GM18951 (cell line): Measurements from ENCODE around the gene MAP3K13.

ENCODE experiments used
- POLR2A ChIP-seq: IDR thresholded peaks from 4 replicates; pipeline ENCODE4 v1.6.1; 2011; ENCODE audit warnings: mild to moderate bottlenecking; ENCODE audit not compliant: insufficient read length, insufficient read depth; ENCODE audit errors: extremely low read depth
- in situ Hi-C: fragments of 300-500 bp; cut with MboI; formaldehyde crosslinking; loops from one replicate; pipeline ENCODE4 v1.12.0; 2022; ENCODE audit warnings: low sequenced_read_pairs, mixed read lengths, inconsistent platforms; ENCODE audit not compliant: unreplicated experiment

Gene MAP3K13

GRCh38 chr3:185332026-185332735, 30.8 kb upstream of the MAP3K13 start:
- in situ Hi-C loops, result no loop called here
- no peak for TF ChIP-seq POLR2A

GRCh38 chr3:185335799-185336198, 27.1 kb upstream of the MAP3K13 start:
- in situ Hi-C loops, result no loop called here

GRCh38 chr3:185337231-185337816, 25.6 kb upstream of the MAP3K13 start:
- in situ Hi-C loops, result no loop called here
- TF ChIP-seq POLR2A, result no peak

More at GRCh38 chr3:185335799-185336198, 27.1 kb upstream of the MAP3K13 start:
- no peak for TF ChIP-seq POLR2A

GRCh38 chr3:185339945-185340344, 23.0 kb upstream of the MAP3K13 start:
- in situ Hi-C loops, result no loop called here
- no peak for TF ChIP-seq POLR2A

GRCh38 chr3:185340751-185341150, 22.2 kb upstream of the MAP3K13 start:
- TF ChIP-seq POLR2A, result no peak

DNA sequence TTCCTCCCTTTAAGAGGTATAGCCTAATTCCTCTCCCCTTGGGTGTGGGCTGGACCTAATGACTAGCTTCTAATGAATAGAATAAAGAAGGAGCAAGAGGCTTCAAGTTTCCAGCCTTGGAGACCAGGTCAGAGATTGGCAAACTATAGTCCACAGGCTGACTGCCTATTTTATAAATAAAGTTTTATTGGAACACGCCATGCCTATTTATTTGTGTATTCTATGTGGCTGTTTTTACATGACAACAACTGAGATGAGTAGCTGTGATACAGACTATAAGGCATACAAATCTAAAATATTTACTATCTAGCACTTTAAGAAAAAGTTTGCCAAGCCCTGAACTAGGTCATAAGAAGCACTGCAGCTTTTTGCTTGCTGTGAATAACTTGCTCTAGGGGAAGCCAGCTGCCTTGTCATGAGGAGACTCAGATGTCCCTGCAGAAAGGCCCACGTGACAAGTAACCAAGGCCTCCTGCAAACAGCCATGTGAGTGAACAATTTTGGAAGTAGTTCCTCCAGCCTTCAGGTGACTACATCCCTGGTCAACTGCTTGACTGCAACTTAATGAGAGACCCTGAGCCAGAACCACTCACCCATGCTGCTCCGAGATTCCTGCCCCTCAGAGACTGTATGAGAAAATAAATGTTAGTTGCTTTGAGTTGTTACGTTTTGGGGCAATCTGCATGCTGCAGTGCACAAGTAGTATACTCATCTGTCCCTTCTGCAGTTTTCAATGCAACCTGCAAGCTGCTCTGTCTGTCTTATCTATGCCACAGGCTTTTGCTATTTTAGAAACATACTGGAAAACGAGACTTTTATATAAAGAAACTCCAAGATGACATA, 21.1 kb upstream of the MAP3K13 start:
- in situ Hi-C loops, result no loop called here
- TF ChIP-seq POLR2A, result no peak

More at GRCh38 chr3:185340751-185341150, 22.2 kb upstream of the MAP3K13 start:
- in situ Hi-C loops, result no loop called here

DNA sequence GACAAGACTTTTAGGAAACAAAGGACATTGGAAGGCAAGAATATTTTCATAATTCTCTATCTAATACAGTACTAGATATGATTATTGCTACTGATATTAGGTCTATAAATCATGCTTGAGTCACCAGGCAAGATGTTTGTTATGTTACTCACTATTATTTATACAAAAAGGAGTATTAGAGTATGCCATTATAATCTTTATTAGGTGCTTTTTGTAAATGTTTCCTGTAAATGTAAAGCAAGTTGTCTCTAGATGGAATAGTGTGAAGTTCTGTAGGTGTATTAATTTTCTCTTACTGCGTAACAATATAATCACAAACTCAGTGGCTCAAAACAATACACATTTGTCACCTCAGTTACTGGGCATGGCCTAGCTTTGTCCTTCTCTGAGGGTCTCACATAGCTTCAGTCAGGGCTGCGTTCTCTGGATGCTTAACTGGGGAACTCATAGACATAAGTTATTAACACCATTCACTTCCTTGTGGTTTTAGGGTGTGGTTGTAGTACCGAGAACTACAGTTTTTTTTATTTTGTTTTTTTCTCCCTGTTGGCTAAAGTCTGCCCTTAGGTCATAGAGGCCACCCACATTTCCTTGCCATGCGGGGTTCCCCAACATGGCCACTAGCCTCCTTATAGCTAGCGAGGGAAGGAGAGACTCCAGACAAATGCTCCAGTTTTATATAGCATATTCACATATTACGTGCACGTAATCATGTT, 20.3 kb upstream of the MAP3K13 start:
- no peak for TF ChIP-seq POLR2A
- in situ Hi-C loops, result no loop called here

- no peak for TF ChIP-seq POLR2A
- in situ Hi-C loops, result no loop called here
These were observed 15.5 kb upstream of the MAP3K13 start for GRCh38 chr3:185347399-185347798.

GRCh38 chr3:185350841-185351240, 12.1 kb upstream of the MAP3K13 start:
- in situ Hi-C loops, result no loop called here
- no peak for TF ChIP-seq POLR2A

GRCh38 chr3:185351396-185351795, 11.5 kb upstream of the MAP3K13 start:
- in situ Hi-C loops, result no loop called here
- no peak for TF ChIP-seq POLR2A

DNA sequence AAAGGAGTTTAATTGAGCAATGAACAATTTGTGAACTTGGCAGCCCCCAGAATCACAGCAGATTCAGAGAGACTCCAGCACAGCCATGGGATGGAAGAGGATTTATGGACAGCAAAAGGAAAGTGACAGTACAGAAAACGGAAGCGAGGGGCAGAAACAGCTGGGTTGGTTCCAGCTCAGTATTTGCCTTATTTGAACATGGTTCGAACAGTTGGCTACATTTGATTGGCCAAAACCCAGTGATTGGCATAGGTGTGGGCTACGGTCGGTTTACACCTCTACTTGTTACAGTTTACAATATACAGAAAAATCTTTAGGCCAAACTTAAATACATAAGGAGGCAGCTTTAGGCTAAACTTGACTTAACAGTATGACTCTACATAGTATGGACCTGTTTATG, 9.7 kb upstream of the MAP3K13 start:
- in situ Hi-C loops, result no loop called here
- TF ChIP-seq POLR2A, result no peak

GRCh38 chr3:185353823-185354614, 8.9 kb upstream of the MAP3K13 start:
- no peak for TF ChIP-seq POLR2A
- in situ Hi-C loops, result no loop called here
